ENCODE data around the gene LSM7.
A peak's percentile ranks its signal among the peaks of the same experiment; 100 is the strongest.

Gene LSM7

DNA sequence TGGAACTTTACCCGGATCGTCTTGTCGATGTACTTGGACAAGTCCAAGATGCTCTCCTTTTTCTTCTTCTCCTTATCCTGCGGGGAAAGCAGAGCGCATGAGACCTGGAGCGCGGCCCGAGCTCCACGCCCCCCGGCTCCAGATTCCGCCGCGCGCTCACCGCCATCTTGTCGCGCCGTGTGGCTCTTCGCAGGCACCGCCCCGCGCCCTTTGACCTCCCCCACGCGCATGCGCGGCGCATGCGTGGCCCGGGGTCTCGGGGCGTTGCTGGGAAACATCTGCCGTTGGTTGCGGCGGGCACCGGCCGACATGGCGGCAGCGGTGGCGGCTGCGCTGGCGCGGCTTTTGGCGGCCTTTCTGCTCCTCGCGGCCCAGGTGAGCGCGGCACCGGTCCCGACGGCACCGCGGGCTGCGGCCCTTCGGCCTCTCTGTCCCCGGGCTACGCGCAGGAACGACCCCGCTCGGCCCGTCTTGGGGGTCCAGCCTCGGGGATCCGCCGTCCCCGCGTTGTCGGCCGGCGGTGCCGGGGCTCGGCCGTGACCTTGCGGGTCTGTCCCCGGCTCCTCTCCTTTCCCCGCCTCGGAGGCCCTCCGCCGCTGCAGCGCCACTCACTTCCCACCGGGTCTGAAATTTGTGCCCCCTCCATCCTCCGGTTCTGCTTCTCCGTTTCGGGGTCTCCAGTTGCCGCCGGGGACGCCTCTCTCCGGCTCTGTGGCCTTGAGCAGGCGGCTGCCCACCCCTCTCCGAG lies at the start of gene LSM7, which contains the start of gene SPPL2B:
LSM7 (minus strand) TSS at position 186 of the 748 bp plus-strand sequence; CDS start at position 166, 20 bp downstream.
SPPL2B (plus strand) TSS at position 284 of the 748 bp plus-strand sequence; CDS start at position 310, 26 bp downstream.
- peak; percentile 93 for DNase-seq

DNA sequence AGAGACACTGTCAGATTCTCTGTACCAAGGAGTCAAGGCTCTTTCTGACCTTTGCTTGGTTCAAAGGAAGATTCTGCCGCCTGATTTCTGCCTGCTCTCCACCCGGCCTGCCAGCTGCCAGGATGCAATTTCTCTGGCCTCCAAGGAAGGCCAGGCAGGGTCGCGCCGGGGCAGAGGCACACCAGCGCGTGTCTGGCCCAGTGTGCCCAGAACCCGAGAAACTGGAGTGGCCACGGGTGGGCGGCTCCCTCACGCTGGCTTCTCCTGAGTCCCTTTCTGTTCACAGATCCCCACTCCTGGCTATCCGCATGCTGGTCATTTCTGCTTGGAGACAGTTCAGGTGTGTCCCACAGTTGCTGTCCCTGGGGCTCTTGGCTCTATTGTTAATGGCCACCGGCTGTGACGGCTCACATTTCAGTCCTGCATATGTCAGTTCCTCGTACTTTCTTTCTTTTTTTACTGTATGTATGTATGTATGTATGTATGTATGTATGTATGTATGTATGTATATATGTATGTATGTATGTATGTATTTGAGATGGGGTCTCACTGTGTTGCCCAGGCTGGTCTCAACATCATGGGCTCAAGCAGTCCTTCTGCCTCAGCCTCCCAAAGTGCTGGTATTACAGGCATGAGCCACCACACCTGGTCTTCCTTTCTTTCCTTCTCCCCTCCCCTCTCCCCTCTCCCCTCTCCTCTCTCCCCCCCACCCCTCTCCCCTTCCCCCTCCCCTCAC lies 48.6 kb upstream of the LSM7 start:
- no peak for DNase-seq

DNA sequence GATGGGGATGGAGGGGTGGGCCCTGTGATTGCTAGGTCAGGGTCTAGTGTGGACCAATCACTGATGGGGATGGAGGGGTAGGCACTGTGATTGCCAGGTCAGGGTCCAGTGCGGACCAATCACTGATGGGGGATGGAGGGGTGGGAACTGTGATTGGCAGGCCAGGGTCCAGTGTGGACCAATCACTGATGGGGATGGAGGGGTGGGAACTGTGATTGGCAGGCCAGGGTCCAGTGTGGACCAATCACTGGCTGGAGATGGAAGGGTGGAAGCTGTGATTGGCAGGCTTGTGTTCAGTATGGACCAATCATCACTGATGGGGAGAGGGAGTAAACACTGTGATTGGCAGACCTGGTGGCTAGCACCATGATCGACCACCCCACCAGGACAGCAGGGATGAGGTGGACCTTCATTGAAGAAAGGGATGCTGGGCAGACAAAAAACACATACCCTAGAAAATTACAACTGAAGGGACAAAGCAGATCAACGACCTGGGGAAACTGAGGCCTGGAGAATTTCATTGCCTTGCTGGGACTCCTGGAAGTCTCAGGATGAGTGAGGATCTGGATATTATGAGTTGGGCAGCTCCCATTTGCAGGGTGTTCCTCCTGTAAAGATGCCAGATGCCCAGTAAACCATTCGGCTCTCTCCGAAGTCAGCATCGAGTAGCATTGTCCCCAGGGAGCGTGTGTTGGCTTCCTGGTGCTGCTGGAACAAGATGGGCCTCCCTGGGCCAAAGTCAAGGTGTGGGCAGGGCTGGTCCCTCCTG lies 47.2 kb upstream of the LSM7 start:
- no peak for DNase-seq

DNA sequence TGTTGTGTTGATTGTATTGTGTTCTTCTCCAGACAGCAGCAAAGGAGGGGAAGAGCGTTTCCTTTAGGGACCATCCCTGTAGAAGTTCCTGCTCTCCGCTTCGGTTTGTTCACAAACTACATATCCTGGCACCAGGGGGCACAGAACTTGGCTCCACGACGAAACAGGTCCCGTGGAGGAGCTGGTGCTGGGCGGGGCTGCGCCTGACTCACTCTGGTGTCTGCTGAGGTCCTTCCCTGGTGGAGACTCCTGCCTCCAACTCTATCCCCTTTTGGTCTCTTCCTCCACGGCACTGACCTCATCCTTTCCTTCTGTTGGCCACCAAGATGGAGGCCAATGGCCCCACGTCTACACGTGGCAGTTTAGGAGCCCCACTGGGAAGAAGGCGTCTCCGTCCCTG lies 46.4 kb upstream of the LSM7 start:
- DNase-seq = no peak

DNA sequence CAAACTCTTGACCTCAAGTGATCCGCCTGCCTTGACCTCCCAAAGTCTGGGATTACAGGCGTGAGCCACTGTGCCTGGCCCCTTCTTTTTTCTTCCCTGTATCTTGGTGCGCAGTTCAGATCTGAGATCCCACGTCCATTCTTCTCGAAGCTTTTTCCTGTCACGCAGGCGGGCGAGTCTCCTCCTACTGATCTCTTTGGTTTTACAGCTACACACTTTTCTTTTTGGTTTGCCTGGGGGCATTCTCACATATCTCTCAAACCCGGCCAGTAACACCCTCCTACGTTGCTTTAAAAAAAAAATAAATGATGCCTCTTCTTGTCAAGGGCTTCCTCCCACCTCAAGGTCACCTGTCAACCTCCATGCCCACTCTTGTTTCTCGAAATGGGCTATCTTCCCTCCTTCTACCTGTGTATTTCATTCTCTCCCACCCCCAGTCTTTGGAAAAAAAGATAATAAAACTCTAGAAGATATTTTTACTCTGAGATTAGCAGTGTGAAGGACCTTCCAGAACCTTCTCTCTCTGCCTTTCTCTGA lies 43.8 kb upstream of the LSM7 start:
- no peak for DNase-seq

DNA sequence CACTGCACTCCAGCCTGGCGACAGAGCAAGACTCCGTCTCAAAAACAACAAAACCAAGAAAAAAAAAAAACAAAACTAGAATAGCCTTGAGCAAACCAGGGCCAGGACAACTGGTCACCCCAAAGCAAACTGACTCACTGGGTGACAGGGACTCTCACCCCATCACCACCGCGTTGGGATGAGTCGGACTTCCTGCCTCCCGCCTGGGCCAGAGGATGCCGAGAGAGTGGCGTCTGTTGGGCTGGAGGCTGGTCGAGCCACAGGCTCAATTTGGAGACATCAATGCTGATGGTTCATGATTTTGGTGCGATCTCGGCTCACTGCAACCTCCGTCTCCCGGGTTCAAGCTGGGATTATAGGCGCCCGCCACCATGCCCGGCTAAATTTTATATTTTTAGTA lies 43.3 kb upstream of the LSM7 start:
- no peak for DNase-seq

DNA sequence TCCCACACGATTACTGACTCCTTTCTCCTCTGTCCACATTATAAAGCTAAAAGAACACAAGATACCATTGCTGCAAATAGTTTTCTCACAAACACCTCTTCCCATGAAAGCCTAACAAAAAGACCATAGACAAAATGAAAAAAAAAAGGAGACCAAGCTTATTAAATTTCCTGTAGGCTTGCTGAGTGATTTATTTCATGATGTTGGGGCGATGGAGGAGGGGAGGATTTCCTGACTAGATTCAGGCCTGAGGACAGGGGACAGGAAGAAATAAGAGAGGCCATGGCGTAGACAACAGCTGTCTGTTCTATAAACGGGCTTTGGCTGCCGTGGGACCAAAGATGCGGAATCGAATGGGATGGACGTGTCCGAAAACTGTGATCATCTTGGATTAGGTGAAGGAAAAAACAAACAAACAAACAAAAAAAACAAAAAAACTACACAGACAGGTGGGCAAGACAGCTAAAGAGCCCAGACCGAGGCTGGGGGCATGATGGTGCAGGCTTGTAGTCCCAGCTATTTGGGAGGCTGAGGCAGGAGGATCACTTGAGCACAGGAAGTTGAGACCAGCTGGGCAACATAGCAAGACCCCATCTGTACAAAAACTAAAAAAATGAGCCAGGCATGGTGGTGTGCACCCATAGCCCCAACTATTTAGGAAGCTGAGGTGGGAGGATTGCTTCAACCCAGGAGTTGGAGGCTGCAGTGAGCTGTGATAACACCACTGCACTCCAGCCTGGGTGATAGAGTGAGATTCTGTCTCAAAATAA lies 37.0 kb upstream of the LSM7 start:
- DNase-seq = no peak

DNA sequence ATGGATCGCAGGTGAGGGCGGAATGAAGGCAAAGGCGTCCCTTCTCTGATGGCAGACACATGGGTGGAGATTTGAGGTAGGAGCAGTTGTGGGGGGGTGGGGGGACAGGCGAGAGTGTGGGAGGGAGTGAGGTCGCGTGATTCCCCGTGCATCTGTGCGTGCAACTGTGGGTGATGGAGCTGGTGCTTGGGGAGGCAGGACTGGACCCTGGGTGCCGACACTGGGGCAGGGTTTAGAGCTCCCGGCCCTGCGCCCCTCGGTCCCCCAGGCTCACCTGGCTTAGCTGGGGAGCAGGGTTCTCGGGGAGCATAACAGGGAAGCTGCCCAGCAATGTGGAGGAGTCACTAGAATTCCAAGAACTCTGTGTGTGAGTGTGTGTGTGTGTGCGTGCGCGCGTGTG lies 35.0 kb upstream of the LSM7 start:
- DNase-seq = no peak

DNA sequence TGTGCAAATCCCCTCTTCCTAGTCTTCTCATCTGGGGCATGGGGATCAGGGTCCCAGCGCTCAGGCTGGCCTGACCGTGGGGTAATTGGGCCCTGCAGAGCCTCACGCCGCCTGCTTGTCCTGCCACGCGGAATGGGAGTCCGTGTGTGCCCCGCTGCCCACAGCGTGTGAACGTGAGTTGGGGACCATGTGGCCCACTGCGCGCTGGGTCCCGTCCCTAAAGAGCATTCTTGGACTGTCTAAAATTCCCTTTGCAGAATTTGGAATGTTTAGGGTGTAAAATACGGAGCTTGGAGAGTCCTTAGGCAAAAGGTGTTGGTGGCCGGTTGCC lies 34.5 kb upstream of the LSM7 start:
- DNase-seq = no peak

DNA sequence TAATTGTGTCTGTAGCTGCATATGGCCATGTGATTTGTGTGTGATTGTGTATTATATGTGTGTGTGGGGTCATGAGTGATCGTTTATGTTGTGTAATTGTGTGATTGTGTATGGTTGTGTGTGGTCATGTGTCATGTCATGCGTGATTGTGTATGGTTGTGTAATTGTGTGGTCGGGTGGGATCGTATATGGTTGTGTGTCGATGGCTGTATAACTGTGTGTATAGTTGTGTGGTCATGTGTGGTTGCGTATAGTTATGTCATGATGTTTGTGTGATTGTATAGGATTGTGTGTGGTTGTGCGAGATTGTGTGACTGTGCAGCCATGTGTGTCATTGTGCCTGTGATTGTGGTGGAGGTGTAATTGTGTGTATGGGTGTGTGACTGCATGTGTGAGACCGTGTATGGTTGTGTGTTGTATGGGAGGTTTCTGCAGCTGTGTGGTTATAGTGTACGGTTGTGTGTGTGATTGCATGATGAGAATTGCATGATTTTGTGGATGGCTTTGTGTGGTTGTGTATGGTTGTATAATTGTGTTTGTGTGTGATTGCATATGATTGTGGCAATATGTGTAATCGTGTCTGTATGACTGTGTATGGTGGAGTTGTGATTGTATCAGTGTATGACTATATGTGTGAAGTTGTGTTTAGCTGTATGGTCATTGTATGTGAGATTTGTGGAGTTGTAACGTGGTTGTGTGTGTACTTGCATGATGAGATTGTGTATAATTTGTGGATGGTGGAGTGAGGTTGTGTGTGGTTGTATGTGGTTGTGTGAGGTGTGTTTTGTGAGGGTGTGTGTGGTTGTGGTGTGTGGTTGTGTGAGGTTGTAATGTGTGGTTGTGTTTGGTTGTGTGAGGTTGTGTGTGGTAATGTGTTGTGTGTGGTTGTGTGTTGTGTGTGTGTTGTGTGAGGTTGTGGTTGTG lies 33.9 kb upstream of the LSM7 start:
- DNase-seq = no peak

DNA sequence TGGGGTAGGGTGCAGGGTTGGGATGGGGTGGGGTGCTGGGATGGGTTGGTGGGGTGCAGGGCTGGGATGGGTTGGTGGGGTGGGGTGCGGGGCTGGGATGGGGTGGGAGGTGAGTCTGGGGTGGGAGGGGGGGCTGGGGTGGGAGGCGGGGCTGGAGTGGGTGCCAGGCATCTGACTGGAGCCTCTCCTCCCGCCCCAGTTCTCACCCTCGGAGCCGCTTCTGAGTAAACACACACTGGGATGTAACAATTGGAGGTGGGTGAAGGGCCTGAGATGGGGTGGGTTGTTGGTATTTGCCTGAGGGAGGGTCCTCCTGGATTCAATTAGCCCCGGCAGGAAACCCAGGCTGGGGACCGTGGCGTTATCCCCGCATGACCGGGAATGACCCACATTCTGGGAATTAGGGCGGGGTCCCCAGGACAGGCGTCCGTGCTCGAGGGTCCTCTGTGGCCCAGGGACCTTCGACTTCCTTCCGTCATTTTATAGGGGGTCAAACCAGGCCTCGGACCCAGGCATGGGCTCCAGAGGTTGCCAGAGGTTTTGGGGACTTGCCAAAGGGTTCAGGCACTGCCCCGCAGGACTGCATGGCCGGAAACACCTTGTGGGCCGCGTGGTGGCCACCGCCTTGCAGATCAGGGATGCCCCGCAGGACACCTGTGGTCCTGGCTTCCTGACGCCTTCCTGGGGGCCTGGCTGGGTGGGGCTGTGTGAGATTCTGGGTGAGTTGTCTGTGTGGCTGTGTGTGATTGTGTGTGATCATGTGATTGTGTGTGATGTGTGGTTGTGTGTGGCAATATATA lies 33.1 kb upstream of the LSM7 start:
- DNase-seq = no peak

DNA sequence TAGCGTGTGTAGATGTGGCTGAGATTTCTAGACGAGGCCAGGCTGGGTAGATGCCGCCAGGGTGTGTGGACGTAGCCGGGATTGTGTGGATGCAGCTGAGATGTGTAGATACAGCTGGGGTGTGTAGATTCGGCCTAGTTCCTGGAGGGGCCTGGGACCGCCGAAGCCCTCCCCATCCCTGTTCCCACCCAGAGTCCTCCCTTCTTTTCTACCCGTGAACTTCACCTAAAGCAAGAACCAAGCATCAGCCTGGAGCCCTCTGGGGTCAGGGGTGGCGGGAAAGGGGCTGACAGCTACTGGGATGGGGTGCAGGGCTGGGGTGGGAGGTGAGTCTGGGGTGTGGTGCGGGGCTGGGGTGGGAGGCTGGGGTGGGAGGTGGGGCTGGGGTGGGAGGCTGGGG lies 32.4 kb upstream of the LSM7 start:
- DNase-seq = no peak

DNA sequence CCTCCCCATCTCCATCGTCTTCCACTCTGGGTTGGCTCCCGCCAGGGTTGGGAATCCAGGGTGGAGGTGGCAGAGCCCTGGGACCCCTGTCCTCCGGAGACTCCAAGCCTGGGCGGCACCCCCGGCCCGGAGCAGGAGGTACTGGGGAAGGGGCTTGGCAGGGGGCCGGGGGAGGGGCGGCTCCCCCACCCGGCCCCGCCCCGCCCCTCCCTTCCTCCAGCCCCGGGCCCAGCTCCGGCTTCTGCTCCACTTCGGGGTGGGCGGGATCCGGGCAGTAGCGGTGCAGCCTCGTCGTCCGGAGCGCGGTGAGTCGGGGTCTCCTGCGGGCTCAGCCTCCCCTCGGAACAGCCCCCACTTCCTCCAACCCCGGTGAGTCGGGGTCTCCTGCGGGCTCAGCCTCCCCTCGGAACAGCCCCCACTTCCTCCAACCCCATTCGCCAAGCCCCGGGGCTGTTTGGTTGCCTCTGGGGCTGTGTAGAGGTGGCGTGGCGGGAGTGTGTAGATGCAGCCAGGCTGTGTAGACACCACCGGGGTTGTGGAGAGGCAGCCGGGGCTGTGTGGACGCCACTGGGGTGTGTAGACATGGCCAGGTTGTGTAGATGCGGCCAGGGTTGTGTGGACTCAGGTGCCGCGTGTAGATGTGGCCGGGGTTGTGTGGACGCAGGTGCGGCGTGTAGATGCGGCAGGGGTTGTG lies 31.8 kb upstream of the LSM7 start, which contains the start of gene TMPRSS9:
TMPRSS9 (plus strand) TSS at position 274 of the 694 bp plus-strand sequence. CDS start 29,521 bp downstream, outside the sequence.
- no peak for DNase-seq

DNA sequence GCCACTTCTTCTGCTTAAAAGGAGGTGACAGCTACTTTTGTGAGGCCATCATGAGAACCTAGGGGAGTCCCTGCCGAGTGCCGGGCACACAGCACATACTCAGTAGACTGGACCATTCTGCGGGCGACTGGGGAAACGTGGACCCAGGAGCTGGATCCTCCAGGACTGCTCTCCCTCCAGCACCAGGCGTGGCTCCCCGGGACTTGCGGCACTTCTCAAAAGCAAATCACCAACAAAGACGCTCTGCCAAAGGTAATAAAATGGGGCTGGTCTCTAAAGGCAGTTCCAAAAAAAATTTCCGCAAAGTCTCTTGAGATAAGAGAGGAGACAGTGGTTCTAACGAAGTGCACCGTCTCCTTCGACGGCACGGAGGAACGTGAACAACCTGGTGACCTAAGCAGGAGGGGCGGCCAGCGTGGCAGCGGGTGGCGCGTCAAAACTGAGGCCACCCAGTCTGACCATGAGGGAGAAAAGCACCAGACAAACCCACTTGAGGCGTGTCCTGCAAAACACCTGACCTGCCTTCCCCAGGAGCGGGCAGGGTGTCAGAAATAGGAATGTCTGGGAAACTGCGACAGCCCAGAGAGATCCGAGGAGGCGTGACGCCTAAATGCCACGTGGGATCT lies 30.3 kb upstream of the LSM7 start:
- DNase-seq = no peak

DNA sequence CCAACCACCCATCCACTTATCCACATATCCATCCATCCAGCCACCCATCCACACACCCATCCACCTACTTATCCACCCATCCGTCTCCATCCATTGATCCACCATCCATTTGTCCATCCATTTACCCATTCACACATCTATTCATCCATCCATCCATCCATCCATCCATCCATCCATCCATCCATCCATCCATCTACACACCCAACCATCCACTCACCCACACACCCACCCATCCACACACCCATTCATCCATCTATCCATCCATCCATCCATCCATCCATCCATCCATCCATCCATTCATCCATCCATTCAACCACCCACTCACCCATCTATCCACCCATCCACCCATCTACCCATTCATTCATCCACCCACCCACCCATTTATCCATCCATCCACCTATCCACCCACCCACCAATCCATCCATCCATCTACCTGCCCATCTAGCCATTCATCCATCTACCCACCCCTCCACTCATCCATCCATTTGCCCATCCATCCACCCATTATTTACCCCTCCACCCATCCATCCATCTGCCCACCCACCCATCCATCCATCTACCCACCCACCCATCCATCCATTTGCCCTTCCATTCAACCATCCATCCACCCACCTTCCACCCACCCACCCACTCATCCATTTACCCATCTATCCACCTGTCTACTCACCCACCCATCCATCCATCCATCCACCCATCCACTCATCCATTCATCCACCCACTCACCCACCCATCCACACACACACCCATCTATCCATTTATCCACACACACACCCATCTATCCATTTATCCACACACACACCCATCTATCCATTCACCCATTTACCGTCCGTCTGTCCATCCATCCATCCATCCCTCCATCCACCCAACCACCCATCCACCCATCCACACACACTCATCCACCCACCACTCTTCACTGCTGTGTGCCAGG lies 29.2 kb upstream of the LSM7 start:
- no peak for DNase-seq

DNA sequence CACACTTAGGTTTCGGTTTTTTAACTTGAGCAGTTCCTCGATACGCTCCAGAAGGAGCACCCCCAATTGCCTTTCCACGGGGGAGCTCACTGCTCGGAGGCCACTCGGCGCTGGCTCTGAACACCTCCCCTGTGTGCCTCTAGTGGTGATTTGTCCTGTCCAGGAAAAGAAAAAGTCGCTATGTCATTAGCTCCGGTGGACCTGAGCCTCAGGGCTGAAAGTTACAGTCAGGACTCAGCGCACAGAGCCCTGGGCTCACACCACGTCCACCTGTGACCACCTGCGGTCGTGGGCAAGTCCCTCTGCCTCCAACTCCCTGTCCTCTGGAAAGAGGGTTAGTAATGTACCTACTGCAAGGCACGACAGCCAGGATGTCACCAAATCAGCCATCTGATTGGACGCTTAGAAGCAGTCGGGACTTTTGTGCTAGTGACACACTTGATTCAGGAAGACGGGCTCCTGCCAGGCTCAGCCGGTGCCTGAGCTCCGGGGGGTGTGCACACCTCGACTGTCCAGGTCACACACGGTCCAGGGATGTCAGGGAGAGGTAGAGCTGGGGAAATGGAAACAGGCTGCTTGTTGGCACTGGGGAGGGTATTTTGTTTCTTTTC lies 27.8 kb upstream of the LSM7 start:
- no peak for DNase-seq

DNA sequence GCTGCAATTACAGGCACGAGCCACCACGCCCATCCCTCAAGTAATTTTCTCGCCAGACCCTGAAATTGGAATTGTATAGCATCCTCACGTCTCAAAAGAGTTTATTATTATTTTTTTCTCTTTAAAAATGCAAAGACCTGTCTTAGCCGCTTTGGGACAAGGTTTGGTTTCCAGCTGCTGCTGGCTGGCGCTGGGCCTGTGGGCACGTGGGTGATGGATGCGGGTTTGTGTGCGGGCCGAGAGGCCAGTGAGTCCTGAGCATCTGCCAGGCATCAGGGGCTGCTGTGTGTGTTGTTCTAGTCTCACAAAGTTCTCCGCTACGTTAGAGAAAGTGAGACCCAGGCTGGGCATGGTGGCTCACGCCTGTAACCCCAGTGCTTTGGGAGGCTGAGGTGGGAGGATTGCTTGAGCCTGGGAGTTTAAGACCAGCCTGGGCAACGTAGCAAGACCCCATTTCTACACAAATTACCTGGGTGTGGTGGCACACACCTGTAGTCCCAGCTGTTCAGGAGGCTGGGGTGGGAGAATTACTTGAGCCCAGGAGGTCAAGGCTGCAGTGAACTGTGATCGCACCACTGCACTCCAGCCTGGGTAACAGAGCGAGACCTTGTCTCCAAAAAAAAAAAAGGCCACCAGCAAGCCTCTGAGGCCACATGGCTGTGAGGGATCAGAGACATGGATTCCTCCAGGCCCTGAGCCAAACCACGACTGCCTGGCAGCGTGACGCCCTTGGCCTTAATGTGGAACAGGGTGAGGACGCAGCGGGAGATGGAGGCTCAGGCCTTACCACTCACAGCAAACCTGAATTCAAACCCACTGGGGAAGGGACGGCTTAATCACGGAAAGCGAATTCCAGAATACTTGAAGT lies 27.0 kb upstream of the LSM7 start:
- no peak for DNase-seq

Measured in CD4-positive, alpha-beta T cell treated with Interleukin-17A for 4 hours (primary cell).